Measurements from ENCODE around the gene HTR1D. TPM values are rescaled to one million over a fixed set of nuclear protein-coding genes. Genes with fewer than 3 reads are reported as not detected.

Gene HTR1D
- total RNA-seq, 1 experiment from 2014 or later = 3.5 TPM

- peaks cover 2 to 29% of the 10 kb centered on the region in 2 experiments; a peak in 3 of 4 replicates for H3K4me1 ChIP-seq (ENCODE audit: control insufficient read depth in 1 of 2, insufficient read depth in 2 of 2, low read length in 2 of 2)
- peak overlapping the region; percentile 49 to 63 for H3K4me3 ChIP-seq (replicated peaks in 1 of 2; ENCODE audit: low read depth in 1 of 2, low read length in 2 of 2)
- ChIA-PET RAD21 (ENCODE audit: low non-redundant PET in 1 of 2, low total read pairs in 2 of 2, uncharacterized antibody in 2 of 2, unreplicated experiment in 2 of 2) (no interaction called here), CTCF (interaction anchor here (1.3 to 3.6 kb wide), 3 partner anchors 8 to 201 kb away, joined by 4 to 27 read pairs (median 11); no protein-coding TSS in a partner anchor), POLR2A (interaction anchor here (0.7 kb wide), 1 partner anchor 75 kb away, joined by 3 read pairs; no protein-coding TSS in a partner anchor)
- peak overlapping the region; percentile 98 for H3K4me2 ChIP-seq (ENCODE audit: low read length)
- DNase-seq (ENCODE audit: low read depth, low spot score) (no peak), ATAC-seq (peak; percentile 81)
- intact Hi-C loops (cut with micrococcal nuclease) = no loop called here
- H3K9ac ChIP-seq (ENCODE audit: low read length) = peak overlapping the region; percentile 63
- TF ChIP-seq ZFX (IDR thresholded peaks at IDR 0.05) = peak; percentile 81
- TF ChIP-seq, protein P1, sequence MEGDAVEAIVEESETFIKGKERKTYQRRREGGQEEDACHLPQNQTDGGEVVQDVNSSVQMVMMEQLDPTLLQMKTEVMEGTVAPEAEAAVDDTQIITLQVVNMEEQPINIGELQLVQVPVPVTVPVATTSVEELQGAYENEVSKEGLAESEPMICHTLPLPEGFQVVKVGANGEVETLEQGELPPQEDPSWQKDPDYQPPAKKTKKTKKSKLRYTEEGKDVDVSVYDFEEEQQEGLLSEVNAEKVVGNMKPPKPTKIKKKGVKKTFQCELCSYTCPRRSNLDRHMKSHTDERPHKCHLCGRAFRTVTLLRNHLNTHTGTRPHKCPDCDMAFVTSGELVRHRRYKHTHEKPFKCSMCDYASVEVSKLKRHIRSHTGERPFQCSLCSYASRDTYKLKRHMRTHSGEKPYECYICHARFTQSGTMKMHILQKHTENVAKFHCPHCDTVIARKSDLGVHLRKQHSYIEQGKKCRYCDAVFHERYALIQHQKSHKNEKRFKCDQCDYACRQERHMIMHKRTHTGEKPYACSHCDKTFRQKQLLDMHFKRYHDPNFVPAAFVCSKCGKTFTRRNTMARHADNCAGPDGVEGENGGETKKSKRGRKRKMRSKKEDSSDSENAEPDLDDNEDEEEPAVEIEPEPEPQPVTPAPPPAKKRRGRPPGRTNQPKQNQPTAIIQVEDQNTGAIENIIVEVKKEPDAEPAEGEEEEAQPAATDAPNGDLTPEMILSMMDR (IDR thresholded peaks at IDR 0.05 in 2 of 3, conservative IDR thresholded peaks at IDR 0.05 in 1 of 3; ENCODE audit: borderline replicate concordance in 1 of 3, insufficient read depth in 1 of 3, low read depth in 2 of 3, low read length in 2 of 3) = peak in 1 of 3 experiments; percentile 18; a peak in 1 of 6 replicates
- TF ChIP-seq MAX (IDR thresholded peaks at IDR 0.05) = peak; percentile 77
- TF ChIP-seq SRF (IDR thresholded peaks at IDR 0.05; ENCODE audit: low read depth) = no peak
- no peaks in the 10 kb centered on the region for H3K27me3 ChIP-seq (ENCODE audit: insufficient read depth, low read length)
- H2AFZ ChIP-seq (ENCODE audit: low read depth, low read length, poor library complexity, severe bottlenecking) = peak overlapping the region; percentile 87
- H3K9me3 ChIP-seq (ENCODE audit: control insufficient read depth in 1 of 2, insufficient read depth in 1 of 2, low read depth in 1 of 2, low read length in 2 of 2) = no peaks in the 10 kb centered on the region
- H3K79me2 ChIP-seq (ENCODE audit: insufficient read depth, low read length) = no peaks in the 10 kb centered on the region
- BruUV-seq (replicated peaks) = no TSS peak
- H3K36me3 ChIP-seq (ENCODE audit: control insufficient read depth in 1 of 2, insufficient read depth in 2 of 2, low read length in 2 of 2) = no peaks in the 10 kb centered on the region
- H3K27ac ChIP-seq (ENCODE audit: low read depth, low read length) = no peak overlapping the region
- no peaks in the 10 kb centered on the region for H4K20me1 ChIP-seq (ENCODE audit: insufficient read depth)
- H3K9me2 ChIP-seq (ENCODE audit: insufficient read depth) = 0 out of 2 replicates have a peak, but pooled peaks cover 4% of the 10 kb centered on the region
Observed at GRCh38 chr1:23177438-23178380, 39.6 kb downstream of the HTR1D start.
